Kasumi-1 (cell line): ENCODE measurements around the gene PAMR1.
"Not testable (repeated sequence)": the region's sequence is repeated elsewhere in the genome, so short reads cannot be mapped to it uniquely, and the experiment has no call there.

ENCODE experiments used
- DNase-seq, 2 experiments: peaks; one replicate each; lab custom pipeline; 2025; lab: John Stamatoyannopoulos, UW

PAMR1 gene

DNA sequence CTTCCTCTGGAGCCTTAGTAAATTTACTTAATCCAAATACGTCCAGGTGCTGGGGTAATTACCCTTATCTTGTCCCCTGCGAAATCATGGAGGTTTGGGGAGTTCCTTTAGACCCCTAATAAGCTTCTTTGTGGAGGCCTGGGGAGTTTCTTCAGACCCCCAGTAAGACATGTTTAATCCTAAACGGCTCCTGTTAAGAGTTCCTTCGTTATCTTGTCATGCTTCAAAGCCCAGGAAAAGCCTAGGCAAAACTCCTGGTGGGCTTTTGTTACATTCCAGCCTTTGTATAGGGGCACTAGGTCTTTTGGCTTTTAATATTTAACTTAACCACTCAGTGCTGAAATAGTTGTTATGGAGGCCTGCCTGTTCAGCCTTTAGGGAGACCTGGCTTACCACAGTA lies 18.1 kb upstream of the PAMR1 start:
- DNase-seq, result no peak

DNA sequence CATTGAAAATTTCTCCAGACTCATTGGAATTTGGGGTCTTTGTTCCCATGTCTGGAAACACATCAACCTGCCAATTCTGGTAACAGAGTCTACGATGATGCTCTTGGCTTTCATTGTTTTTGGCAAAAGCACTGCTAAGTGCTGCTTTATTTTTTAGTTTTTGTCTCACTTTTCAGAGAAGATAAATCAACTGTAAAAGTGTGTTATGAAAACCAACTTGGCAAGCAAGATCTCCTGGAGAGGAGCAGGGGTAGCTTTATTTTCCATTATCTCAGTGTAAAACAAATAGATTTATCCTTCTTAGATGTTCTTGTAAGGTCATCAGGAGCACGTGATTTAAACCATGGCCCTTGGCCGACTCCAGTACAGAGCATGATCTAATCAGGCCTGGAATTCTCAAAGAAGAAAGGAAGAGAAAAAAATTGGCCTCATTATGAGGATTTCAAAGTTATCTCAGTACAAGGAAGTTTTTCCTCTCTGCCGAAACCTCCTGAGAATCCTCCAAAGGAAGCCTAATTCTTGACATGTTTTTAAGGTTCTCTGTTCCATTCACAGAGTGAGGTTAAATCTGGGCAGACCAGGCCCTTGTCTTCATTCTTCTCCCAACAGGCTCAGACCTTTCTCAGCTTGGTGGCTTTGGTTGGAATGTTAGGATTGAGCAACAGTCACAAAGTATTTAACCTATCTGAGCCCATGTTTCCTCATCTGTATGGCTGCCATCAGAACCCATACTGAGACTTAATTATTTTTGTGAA lies 16.4 kb upstream of the PAMR1 start:
- DNase-seq, result no peak

DNA sequence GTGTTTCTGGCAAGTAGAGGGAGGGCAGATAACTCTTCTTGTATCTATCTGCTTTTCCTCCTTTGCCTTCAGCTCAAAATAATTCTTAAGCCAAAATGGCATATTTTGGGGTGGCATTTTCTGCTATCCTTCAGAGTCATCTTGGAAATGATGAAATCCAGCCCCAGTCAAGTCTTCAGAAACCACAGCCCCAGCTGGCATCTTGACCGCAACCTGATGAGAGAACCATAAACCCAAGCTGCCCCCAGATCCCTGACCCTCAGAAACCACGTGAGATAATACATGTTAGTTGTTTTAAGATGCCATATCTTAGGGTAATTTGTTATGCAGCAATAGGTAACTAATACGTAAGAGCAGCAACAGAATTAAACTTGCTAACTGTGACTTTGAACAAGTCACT lies 15.1 kb upstream of the PAMR1 start:
- DNase-seq, result no peak

DNA sequence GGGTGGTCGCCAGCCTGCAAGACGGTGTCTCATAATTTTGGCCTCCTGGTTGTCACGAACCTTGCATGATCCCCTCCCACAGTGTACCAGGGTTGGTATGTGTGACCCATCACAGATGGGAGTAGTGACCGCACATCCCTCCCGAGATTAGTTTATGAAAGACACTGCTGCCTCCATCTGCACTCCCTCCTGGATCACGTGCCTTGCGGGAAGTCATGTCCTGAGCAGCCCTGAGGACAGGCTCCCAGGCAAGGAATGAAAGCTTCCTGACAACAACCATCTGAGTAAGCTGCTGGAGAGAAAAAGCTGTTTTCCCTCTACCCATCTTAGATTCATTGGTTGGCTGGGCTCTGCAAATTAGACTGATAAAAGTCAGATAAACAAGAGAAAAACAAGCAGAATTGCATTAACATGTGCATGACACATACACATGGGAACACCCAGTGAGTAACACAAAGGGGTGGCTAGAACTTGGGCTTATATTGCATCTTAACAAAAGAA lies 14.4 kb upstream of the PAMR1 start:
- no peak for DNase-seq

DNA sequence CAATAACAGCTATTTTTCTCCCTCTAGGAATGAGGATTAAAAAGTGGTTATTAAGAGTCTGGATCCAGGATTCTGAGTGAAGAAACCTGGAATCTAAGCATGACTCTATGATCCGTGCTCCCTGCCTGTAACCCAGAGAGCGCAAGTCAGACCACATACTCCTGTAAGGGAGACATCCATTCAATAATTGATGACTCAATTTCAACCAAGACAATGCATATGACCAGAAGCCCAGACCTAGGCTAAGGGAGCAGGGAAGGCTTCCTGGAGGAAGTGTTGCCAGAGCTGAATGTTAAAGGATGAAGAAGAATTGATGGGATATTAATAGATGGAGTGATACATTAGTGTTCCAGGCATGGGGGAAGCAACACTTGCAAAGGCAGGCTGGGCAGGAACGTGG lies 13.8 kb upstream of the PAMR1 start:
- DNase-seq, result no peak

DNA sequence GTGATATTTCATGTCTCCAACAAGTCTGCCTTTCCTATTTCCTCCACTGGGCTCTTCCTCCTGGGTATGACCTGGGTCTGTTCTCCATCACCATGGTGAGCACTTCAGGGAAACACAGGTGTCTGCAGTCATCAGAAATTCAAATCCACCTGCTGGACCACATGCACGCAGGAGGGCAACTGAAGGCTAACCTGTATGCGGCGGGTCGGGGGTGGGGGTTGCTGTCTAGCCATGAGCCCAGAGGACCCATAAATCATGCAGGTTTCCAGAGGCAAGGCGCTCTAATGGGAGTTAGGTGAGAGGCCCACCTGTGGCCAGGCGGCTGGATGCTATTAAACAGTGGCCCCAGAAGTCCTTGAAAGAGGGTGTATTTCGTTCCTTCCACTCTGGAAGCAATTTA lies 11.1 kb upstream of the PAMR1 start:
- no peak for DNase-seq

DNA sequence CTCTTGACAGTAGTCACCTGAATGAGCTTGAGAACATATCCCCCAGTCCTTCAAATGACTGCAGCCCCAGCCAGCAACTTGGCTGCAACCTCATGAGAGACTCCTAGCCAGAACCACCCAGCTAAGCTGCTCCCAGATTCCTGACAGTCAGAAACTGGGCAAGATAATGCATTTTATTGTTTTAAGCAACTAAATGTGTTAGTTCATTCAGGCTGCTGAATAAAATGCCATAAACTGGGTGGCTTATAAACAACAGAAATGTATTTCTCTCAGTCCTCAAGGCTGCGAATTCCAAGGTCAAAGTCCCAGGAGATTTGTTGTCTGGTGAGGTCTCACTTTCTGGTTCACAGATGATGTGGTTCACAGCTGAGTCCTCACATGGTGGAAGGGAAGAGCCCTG lies 5.8 kb upstream of the PAMR1 start:
- no peak for DNase-seq

DNA sequence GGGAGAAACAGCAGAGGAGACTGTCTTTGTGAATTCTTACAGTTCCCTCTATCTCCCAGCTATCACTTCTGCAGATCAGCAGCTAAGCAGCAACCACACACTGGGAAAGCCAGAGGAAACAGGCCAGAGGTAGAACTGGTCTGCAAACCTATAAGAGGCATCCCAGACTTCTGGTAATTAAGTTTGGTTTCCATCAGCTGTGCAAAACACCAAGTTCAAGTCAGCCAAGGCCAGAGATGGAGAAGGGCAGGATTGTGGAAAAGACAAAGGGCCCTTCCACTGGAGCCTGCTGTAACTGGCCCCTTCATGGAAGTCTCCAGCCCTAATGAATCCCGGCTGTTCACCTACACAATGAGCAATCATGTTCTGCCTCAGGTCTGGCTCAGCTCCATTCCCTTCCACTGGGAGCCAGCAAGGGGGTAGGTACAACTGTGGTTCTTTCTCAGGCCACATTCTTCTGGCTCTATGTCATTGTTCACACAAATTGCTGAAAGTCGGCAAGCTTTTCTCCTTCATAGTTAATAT lies 4.6 kb upstream of the PAMR1 start:
- no peak for DNase-seq

DNA sequence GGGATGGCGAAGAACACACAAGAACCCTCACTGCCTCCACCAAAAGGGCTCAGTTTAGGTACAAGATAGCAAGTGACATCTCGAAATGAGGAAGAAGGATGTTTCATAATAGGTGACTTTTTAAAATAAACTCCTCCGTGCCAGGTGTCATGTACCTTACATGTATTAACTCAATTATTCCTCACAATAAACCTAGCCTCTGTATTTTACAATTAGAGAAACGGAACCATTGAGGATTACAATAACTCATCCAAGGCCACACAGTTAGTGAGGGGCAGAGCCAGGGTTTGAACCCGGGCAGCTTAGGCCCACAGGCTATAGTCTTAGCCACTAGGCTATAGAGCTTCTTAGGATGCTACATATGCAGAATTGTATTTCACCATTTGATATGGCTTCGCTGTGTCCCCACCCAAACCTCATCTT lies 965 bp upstream of the PAMR1 start:
- no peak for DNase-seq

DNA sequence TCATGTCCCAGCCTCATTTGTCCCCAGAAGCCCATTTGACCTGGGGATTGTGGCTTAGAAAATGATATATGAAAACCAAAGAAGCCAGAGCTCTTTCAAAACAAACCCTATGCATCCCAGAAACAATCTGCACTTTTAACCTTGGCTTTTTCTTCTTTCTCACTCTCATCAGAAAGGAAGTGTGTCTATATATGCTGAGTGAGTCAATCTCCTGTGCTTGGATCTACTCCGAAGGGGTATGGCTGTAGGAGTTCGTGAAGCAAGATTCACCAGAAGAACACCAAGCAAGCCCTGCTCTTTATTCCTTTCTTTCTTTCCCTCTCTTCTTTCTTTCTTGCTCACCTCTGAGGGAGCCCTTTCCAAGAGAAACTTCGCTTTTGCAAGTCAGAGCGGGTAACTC lies 636 bp downstream of the PAMR1 start:
- no peak for DNase-seq

DNA sequence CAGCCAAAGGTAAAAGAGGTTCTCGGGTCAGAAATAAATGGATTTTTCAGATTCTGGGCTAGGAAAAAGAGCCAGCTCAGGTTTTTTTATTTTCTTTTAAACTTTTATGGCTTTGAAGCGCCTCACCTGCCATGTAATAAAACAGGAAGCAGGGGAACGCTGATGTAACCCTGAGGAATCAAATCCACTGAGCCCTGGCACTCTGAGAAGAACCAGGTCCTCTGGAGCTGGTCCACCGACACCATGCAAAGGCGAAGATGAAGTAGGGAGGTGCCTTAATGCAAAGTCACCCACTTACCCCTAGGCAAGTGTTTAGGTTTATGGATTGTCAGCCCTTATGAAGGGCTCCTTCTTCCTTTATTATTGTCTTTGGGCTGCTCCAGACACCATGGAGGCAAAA lies 1.6 kb downstream of the PAMR1 start:
- DNase-seq, result no peak

DNA sequence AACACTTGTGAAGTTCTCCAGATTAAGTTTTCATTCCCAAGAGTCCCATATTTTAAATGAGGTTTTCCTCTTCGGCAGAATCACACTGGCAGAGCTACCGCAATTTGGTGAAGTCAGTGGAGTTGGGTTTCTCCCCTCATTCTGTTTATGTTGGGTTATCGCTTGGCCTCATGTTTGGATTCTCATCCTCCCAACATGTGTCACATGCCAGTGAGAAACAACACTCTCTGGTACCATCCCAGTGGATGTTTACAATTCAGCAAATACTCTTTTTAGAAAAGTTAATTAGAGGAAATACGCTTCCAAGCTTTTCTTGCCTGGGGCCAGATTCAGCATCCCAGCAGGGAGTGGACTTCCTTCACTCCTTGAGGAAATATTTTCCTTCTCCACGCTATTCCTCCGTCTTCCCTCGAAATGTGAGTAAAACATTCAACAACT lies 2.1 kb downstream of the PAMR1 start:
- no peak for DNase-seq

DNA sequence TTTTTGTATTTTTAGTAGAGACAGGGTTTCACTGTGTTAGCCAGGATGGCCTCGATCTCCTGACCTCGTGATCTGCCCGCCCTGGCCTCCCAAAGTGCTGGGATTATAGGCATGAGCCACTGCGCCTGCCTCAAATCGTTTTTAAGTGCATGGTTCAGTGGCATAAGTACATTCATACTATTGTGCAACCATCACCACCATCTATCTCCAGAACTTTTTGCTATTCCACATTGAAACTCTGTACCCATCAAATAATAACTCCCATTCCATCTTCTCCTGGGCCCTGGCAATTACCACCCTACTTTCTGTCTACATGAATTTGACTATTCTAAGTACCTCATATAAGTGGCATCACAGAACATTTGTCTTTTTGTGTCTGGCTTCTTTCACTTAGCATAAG lies 3.3 kb downstream of the PAMR1 start:
- DNase-seq, result not testable (repeated sequence)

DNA sequence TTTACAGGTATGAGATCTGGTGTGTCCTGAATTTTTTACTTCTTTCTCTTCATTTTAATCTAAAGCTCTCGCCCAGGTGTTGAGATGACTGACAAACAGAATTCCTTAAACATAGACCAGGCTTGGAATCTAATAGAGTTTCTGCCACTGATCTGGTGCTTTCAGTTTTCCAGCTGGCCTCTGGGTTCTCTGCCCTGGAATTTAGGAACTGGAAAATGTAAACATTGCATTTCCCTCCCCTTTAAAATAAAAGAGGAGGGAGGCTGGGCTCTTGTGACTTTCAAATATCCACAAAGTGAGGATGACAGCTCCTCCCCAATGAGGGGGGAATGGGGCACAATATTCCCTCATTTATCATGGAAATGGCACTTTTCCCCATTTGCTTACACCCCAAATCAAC lies 5.0 kb downstream of the PAMR1 start:
- DNase-seq, result no peak

DNA sequence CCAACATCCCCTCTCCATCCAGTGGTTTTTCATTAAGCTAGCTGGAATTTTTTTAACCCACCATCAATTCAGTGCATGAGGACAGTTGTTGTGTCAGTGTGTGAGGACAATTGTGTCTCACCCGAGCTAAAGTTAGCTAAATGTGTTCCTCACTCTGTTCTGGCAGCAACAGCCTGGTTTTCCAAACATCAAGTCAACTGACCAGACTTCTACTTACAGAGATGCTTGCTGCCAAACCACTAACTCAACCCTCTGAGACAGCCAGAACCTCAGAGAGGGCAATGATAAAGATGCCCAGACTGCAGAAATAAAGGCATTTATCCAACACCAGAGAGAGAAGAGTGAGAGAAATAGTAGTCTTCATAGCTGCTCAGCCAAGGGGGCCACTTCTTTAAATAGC lies 6.7 kb downstream of the PAMR1 start:
- DNase-seq, result no peak

DNA sequence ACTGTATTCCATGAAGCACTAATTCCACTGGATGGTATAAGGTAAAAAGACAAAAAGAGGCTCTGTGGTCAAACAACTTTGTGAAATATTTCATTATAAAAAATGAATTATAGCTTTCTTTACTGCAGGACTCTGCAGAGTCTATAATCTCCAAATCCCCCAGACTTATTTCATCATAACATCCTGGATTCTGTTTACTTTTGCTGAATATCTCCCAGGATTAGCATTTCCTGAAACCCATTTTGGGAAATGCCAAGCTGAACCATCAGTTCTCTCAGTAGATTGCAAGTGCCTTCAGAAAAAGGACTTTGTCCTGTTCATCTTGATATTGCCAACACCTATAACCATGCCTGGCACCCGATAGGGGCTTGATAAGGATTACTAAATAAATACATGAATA lies 7.9 kb downstream of the PAMR1 start:
- no peak for DNase-seq

DNA sequence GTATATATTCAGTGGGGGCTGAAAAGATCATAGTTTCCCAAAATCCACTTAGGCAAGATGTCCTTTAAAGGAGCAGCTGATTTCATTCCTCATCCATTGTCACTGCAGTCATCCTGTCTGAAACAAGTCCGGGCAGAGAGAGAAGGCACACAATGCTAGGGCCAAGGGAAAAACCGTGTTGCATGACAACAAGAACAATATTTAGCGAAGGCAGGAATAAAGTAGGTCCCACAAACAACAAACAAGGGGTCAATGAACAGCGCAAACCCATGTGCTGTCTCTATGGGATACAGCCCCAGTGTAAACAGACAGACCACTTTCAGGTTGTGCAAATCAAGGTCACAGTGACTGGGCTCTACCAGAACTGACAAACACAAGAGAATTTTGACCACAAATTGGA lies 9.0 kb downstream of the PAMR1 start:
- no peak for DNase-seq

DNA sequence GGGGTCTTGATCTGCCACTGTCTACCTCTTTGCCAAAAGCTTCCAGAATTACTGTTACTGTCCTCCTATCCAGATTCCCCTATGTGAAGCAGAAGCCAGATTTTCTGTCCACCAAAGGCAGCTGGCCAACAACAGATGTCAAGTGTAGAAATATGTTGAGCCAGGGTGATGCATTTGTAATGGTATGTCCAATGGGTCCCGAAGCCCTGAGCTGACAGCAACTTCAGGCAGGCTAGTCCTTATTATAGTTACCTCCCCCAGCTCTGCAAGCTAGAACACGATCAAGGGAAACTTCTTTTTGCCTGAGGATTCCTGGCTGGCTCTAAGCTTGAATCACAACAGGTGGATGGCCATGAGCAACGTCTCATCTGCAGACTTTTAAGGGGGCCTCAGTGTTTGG lies 10.2 kb downstream of the PAMR1 start:
- no peak for DNase-seq

DNA sequence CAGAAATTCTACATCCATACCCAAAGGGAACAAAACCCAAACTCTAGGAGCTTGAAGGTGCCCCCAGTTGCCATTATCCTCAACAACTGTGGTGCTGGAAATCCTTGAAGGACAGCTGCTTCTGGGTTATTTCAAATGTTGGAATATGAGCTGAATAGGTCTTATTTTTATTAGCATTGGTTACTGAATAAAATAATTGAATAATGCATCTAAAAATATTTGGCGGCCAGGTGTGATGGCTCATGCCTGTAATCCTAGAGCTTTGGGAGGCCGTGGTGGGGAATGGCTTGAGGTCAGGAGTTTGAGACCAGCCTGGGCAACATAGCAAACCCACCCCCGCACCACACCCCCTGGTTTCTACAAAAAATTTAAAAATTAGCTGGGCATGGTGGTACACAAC lies 10.9 kb downstream of the PAMR1 start:
- no peak for DNase-seq

DNA sequence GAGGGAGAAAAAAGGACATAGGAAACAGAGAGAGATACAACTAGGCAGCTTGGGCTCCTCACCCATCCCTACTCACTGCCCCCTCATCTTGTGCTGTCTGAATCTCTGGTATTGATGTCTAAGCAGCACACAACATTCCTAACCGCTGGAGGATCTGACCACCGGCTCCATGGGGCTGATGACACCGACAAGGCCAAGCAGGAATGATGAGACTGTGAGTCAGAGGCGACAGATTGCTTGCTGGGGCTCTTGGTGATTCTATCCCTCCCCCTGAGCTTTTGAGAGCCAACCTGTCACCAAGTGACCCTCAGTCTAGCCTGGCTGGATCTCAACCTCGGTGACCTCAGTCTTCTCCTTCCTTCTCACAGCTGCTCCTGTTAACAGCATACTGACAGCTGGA lies 13.8 kb downstream of the PAMR1 start:
- no peak for DNase-seq

DNA sequence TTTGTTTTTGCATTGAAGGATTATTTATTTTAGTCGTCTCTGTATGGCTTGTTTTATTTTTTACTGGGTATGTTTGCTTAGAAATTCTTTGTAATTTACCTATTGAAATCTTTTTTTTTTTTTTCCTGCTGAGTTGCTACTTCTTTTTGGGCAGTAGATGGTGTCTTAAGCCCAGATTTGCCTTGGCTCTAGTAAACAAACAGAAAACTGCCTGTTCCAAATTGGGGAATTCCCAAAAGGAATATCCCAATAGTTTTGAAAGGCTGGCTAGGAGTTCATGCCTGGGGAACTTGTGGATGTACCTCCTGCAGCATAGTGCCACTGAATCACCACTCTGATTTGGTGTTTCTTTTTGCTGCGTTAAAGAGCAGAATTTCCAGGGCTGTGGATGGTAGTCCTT lies 17.7 kb downstream of the PAMR1 start:
- DNase-seq, result no peak

DNA sequence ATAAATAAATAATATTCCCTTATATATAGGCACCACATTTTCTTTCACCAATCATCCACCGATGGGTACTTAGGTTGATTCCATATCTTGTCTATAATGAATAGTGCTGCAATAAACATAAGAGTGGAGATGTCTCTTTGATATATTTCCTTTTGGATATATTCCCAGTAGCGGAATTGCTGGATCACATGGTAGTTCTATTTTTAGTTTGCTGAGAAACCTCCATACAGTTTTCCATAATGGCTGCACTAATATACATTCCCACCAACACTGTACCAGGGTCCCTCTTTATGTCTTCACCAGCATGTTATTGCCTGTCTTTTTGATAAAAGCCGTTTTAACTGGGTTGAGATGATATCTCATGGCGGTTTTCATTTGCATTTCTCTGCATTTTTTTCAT lies 23.6 kb downstream of the PAMR1 start:
- no peak for DNase-seq

DNA sequence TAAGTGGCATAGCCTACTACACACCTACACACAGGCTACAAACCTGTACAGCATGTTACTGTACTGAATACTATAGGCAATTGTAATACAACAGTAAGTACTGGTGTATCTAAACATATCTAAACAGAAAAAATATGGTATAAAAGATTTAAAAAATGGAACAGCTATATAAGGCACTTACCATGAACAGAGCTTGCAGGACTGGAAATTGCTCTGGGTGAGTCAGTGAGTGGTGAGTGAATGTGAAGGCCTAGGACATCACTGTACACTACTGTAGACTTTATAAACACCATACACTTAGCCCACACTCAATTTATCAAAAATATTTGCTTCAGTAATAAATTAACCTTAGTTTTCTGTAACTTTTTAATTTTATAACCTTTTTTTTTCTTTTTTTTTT lies 24.7 kb downstream of the PAMR1 start:
- DNase-seq, result no peak

DNA sequence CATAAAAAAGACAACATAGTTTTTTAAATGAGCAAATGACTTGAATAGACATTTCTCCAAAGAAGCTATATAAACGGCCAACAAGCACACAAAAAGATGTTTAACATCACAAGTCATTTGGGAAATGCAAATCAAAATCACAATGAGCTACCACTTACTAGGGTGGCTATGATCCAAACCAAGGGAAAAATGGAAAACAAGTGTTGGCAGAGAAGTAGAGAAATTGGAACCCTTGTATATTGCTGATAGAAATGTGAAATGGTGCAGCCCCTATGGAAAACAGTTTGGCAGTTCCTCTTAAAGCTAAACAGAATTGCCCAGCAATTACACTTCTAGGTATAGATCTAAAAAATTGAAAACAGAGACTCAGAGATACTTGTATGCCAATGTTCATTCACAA lies 29.0 kb downstream of the PAMR1 start:
- DNase-seq, result no peak
